PC-9 (cell line): ENCODE measurements around the gene POGZ.
"Not testable (repeated sequence)": the region's sequence is repeated elsewhere in the genome, so short reads cannot be mapped to it uniquely, and the experiment has no call there.

Experiments used
- CTCF ChIP-seq: fragments of 200-600 bp; sonication (generic); conservative IDR thresholded peaks from 2 replicates; pipeline ENCODE4 v1.6.1; 2017; ENCODE audit warnings: mixed run types, antibody characterized with exemption, mild to moderate bottlenecking, moderate library complexity
- EZH2 ChIP-seq: fragments of 200-600 bp; sonication (generic); IDR thresholded peaks from 2 replicates; pipeline ENCODE4 v1.8.0; 2017; ENCODE audit warnings: antibody characterized with exemption, low read depth

GRCh38 chr1:151437396-151437795, 21.9 kb downstream of the POGZ start:
- TF ChIP-seq EZH2, CTCF: not testable (repeated sequence)
